Erythroblast (primary cell): ENCODE measurements around the gene RXRG.

ENCODE experiments used
- GATA1 ChIP-seq: IDR thresholded peaks from 2 replicates; pipeline ENCODE4 v1.6.1; 2011; ENCODE audit warnings: low read depth, mild to moderate bottlenecking, control low read depth, low read length, moderate library complexity
- POLR2A ChIP-seq: IDR thresholded peaks from 2 replicates; pipeline ENCODE4 v1.6.1; 2011; ENCODE audit warnings: mild to moderate bottlenecking, low read length

DNA sequence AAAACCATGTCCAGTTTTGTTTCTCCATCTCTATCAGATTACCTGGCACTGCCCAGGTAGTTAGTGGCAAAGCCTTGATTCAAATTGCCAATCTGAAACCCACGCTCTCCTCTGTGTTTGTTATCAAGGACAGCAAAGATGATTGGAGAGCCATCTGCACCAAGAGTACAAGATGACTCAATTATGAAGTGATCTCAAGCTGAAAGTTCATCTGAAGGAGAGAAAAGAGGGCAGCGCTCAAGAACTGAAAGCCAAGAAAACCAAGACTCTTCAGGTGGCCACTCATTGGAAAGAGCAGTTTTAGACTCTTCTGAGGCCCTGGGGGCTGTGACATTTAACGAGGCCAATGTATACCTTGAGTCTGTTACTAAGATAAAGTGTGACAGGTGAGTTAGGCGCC is 13.8 kb downstream of the RXRG start:
- TF ChIP-seq POLR2A (no peak), GATA1 (no peak)
